ENCODE data around the gene POGK. TPM values are rescaled to one million over a fixed set of nuclear protein-coding genes. Genes with fewer than 3 reads are reported as not detected.

Gene POGK
- total and polyA plus RNA-seq, 9 of the 15 experiments (the other 6 are each of a cell fraction or from before 2014, with no cell fraction given), result 6.1 to 44.5 (median 24.3) TPM

- TF ChIP-seq RBM39 (optimal IDR thresholded peaks at IDR 0.05; ENCODE audit: low read depth, low read length) (no peak), CHD7 (IDR thresholded peaks at IDR 0.05; ENCODE audit: low read depth, low read length) (no peak), EGR1 (conservative IDR thresholded peaks at IDR 0.05) (no peak), ZNF785 (CRISPR knock-in tag; IDR thresholded peaks at IDR 0.05) (no peak), RBFOX2 (IDR thresholded peaks at IDR 0.05; ENCODE audit: low read depth, low read length) (no peak), L3MBTL2 (IDR thresholded peaks at IDR 0.05) (peak; percentile 42; the same call in 1 of the 2 replicates), ZNF778 (CRISPR knock-in tag; IDR thresholded peaks at IDR 0.05) (no peak), TAF7 (tag; IDR thresholded peaks at IDR 0.05) (no peak), FOSL1 (tag; conservative IDR thresholded peaks at IDR 0.05) (peak; percentile 25; the same call in 1 of the 2 replicates)
- TF ChIP-seq, protein P1, sequence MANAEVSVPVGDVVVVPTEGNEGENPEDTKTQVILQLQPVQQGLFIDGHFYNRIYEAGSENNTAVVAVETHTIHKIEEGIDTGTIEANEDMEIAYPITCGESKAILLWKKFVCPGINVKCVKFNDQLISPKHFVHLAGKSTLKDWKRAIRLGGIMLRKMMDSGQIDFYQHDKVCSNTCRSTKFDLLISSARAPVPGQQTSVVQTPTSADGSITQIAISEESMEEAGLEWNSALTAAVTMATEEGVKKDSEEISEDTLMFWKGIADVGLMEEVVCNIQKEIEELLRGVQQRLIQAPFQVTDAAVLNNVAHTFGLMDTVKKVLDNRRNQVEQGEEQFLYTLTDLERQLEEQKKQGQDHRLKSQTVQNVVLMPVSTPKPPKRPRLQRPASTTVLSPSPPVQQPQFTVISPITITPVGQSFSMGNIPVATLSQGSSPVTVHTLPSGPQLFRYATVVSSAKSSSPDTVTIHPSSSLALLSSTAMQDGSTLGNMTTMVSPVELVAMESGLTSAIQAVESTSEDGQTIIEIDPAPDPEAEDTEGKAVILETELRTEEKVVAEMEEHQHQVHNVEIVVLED (CRISPR knock-in tag; IDR thresholded peaks at IDR 0.05), result no peak
- TF ChIP-seq, protein P2, sequence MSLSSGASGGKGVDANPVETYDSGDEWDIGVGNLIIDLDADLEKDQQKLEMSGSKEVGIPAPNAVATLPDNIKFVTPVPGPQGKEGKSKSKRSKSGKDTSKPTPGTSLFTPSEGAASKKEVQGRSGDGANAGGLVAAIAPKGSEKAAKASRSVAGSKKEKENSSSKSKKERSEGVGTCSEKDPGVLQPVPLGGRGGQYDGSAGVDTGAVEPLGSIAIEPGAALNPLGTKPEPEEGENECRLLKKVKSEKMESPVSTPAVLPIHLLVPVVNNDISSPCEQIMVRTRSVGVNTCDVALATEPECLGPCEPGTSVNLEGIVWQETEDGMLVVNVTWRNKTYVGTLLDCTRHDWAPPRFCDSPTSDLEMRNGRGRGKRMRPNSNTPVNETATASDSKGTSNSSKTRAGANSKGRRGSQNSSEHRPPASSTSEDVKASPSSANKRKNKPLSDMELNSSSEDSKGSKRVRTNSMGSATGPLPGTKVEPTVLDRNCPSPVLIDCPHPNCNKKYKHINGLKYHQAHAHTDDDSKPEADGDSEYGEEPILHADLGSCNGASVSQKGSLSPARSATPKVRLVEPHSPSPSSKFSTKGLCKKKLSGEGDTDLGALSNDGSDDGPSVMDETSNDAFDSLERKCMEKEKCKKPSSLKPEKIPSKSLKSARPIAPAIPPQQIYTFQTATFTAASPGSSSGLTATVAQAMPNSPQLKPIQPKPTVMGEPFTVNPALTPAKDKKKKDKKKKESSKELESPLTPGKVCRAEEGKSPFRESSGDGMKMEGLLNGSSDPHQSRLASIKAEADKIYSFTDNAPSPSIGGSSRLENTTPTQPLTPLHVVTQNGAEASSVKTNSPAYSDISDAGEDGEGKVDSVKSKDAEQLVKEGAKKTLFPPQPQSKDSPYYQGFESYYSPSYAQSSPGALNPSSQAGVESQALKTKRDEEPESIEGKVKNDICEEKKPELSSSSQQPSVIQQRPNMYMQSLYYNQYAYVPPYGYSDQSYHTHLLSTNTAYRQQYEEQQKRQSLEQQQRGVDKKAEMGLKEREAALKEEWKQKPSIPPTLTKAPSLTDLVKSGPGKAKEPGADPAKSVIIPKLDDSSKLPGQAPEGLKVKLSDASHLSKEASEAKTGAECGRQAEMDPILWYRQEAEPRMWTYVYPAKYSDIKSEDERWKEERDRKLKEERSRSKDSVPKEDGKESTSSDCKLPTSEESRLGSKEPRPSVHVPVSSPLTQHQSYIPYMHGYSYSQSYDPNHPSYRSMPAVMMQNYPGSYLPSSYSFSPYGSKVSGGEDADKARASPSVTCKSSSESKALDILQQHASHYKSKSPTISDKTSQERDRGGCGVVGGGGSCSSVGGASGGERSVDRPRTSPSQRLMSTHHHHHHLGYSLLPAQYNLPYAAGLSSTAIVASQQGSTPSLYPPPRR (CRISPR knock-in tag; IDR thresholded peaks at IDR 0.05; ENCODE audit: borderline replicate concordance), result no peak
Observed at GRCh38 chr1:166903232-166903631, 64.0 kb downstream of the POGK start (continued).
